K562 (cell line): ENCODE measurements around the gene ZNF740. TPM values are rescaled to one million over a fixed set of nuclear protein-coding genes. Genes with fewer than 3 reads are reported as not detected.

ENCODE experiments used
- ARHGAP35 ChIP-seq: fragments of 450-650 bp; IDR thresholded peaks from 2 replicates; pipeline ENCODE4 v1.6.1; 2018; ENCODE audit not compliant: partially characterized antibody
- ASH1L ChIP-seq: fragments of 450-650 bp; IDR thresholded peaks from 2 replicates; pipeline ENCODE4 v1.6.1; 2018; ENCODE audit warnings: borderline replicate concordance, mild to moderate bottlenecking, low read depth; ENCODE audit not compliant: partially characterized antibody
- CCNT2 ChIP-seq: IDR thresholded peaks from 2 replicates; pipeline ENCODE4 v1.6.1; 2011; ENCODE audit warnings: borderline replicate concordance, low read depth, mild to moderate bottlenecking, moderate library complexity, mixed read lengths, low read length; ENCODE audit not compliant: insufficient read length; ENCODE audit errors: extremely low read depth
- ETS2 ChIP-seq: IDR thresholded peaks from 2 replicates; pipeline ENCODE4 v1.6.1; 2016; ENCODE audit warnings: borderline replicate concordance, missing genetic modification characterization, mild to moderate bottlenecking, moderate library complexity, missing compliant biosample characterization; ENCODE audit not compliant: poor library complexity, severe bottlenecking
- GABPB1 ChIP-seq: sonication (generic); formaldehyde crosslinking; IDR thresholded peaks from 2 replicates; pipeline ENCODE4 v1.8.0; 2022; ENCODE audit warnings: mild to moderate bottlenecking, missing genetic modification reagents
- ID3 ChIP-seq, 2 experiments: fragments of 250-450 bp in 1 of 2; fragments of 450-650 bp in 1 of 2; sonication (Bioruptor Pico) in 1 of 2; IDR thresholded peaks; 2 replicates each; pipeline versions ENCODE4 v1.6.1 to v1.8.0; 2016 to 2021; ENCODE audit warnings: mild to moderate bottlenecking in 2 of 2, moderate library complexity in 2 of 2, missing compliant biosample characterization in 1 of 2, missing genetic modification characterization in 1 of 2
- JUND ChIP-seq, 2 experiments: IDR thresholded peaks; 2 replicates in 1 of 2; 3 replicates in 1 of 2; pipeline ENCODE4 v1.6.1; 2011; ENCODE audit warnings: borderline replicate concordance in 2 of 2, low read depth in 2 of 2, low read length in 2 of 2, improper control_type of control experiment in 1 of 2, missing biosample characterization in 1 of 2, missing genetic modification characterization in 1 of 2, missing genetic modification reagents in 1 of 2
- MAZ ChIP-seq, 2 experiments: fragments of 450-650 bp in 1 of 2; sonication (generic) in 1 of 2; formaldehyde crosslinking; IDR thresholded peaks in 1 of 2; conservative IDR thresholded peaks in 1 of 2; 2 replicates each; pipeline versions ENCODE4 v1.4.0 to v1.5.0; 2020; ENCODE audit warnings: mild to moderate bottlenecking in 1 of 2, missing genetic modification reagents in 1 of 2
- POLR3G ChIP-seq: IDR thresholded peaks from 2 replicates; pipeline ENCODE4 v1.6.1; 2011; ENCODE audit not compliant: insufficient read length, insufficient replicate concordance; ENCODE audit errors: extremely low read depth
- RBM17 ChIP-seq: fragments of 200-400 bp; formaldehyde crosslinking; IDR thresholded peaks from 2 replicates; pipeline ENCODE4 v1.6.1; 2017; ENCODE audit warnings: low read depth, mild to moderate bottlenecking, low read length, borderline replicate concordance
- RNF219 ChIP-seq: fragments of 250-450 bp; sonication (Bioruptor Pico); IDR thresholded peaks from 2 replicates; pipeline ENCODE4 v1.5.0; 2022; ENCODE audit warnings: mild to moderate bottlenecking
- SMAD3 ChIP-seq: fragments of 450-650 bp; formaldehyde crosslinking; conservative IDR thresholded peaks from 2 replicates; pipeline ENCODE4 v1.4.0; 2020; ENCODE audit warnings: mild to moderate bottlenecking
- SNIP1 ChIP-seq: fragments of 450-650 bp; IDR thresholded peaks from 2 replicates; pipeline ENCODE4 v1.7.1; 2017; ENCODE audit warnings: low read depth, mild to moderate bottlenecking
- SRSF9 ChIP-seq: fragments of 200-400 bp; formaldehyde crosslinking; IDR thresholded peaks from 2 replicates; pipeline ENCODE4 v1.6.1; 2017; ENCODE audit warnings: low read depth, low read length, borderline replicate concordance
- STAT5A ChIP-seq: IDR thresholded peaks from 2 replicates; pipeline ENCODE4 v1.6.1; 2012; ENCODE audit warnings: low read length, inconsistent platforms, borderline replicate concordance
- TFE3 ChIP-seq: fragments of 450-650 bp; formaldehyde crosslinking; IDR thresholded peaks from 2 replicates; pipeline ENCODE4 v1.4.0; 2020; ENCODE audit warnings: mild to moderate bottlenecking, mixed read lengths
- ZFX ChIP-seq: sonication (generic); formaldehyde crosslinking; IDR thresholded peaks from 2 replicates; pipeline ENCODE4 v1.8.0; 2022; ENCODE audit warnings: mild to moderate bottlenecking, missing genetic modification reagents, moderate library complexity
- ZKSCAN8 ChIP-seq: fragments of 200-800 bp; sonication (Bioruptor generic); IDR thresholded peaks from 2 replicates; pipeline ENCODE4 v1.6.1; 2016; ENCODE audit warnings: missing genetic modification characterization, missing compliant biosample characterization
- ZNF12 ChIP-seq: sonication (generic); formaldehyde crosslinking; IDR thresholded peaks from 2 replicates; pipeline ENCODE4 v1.4.0; 2020; ENCODE audit warnings: mild to moderate bottlenecking, missing genetic modification reagents
- ZNF584 ChIP-seq: fragments of 200-800 bp; sonication (Bioruptor generic); IDR thresholded peaks from 2 replicates; pipeline ENCODE4 v1.6.1; 2016; ENCODE audit warnings: low read depth, mild to moderate bottlenecking, missing genetic modification characterization, missing compliant biosample characterization
- ZNF589 ChIP-seq: fragments of 200-800 bp; sonication (Bioruptor generic); IDR thresholded peaks from 2 replicates; pipeline ENCODE4 v1.6.1; 2016; ENCODE audit warnings: low read depth, missing genetic modification characterization, missing compliant biosample characterization
- ZNF699 ChIP-seq: fragments of 250-450 bp; sonication (Bioruptor Pico); IDR thresholded peaks from 2 replicates; pipeline ENCODE4 v1.8.0; 2021; ENCODE audit warnings: mild to moderate bottlenecking, moderate library complexity; ENCODE audit not compliant: insufficient replicate concordance
- polyA plus RNA-seq, 8 experiments: library from polyadenylated mRNA; depleted of rRNA in 4 of 8; stranded (reverse) in 5 of 8; unstranded in 3 of 8; fragments of >200 nt; fragmentation: Nextera tagmentation in 2 of 8; fragmentation: Illumina TruSeq in 1 of 8; extraction: Ambion mirVana in 2 of 8; extraction: Trizol in 1 of 8; gene quantifications; 2 replicates each; pipeline versions ENCODE4 v1.2.1 to v1.2.3, GENCODE V29; 2011 to 2014; ENCODE audit warnings: inconsistent platforms in 1 of 8, missing spikeins in 1 of 8
- total RNA-seq, 7 experiments: library from RNA; depleted of rRNA in 6 of 7; stranded (reverse); fragments of >200 nt in 6 of 7; fragmentation: Illumina TruSeq in 2 of 7; extraction: Trizol in 2 of 7; gene quantifications; 2 replicates each; pipeline versions ENCODE4 v1.2.1 to v1.2.3, GENCODE V29; 2011 to 2021; ENCODE audit warnings: low replicate concordance in 1 of 7

Gene ZNF740
- total and polyA plus RNA-seq, 9 of the 15 experiments (the other 6 are each of a cell fraction or from before 2014, with no cell fraction given) = 0.57 to 46.4 (median 18.6) TPM

DNA sequence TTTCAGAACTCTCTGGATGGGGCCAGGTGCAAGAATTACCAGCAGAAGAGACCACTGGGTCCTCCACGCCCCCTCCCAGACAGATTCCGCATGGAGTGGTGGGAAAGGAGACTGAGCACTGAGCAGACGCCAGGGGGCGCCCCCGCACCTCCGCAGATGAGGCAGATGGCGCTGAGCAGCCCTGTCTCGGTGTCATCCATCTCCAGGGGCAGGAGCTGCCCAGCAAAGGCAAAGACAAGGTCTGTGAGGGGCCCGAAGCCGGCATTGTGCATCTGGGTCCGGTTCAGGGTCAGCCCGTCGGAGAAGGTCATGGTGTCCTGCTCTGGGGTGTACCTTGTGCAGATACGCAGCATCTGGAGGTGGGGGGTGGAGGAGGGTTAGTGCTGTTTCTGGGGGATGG lies 32.8 kb downstream of the ZNF740 start (continued):
- peak; percentile 60 to 67; a peak in 3 of 4 replicates for TF ChIP-seq MAZ (CRISPR knock-in tag; conservative IDR thresholded peaks at IDR 0.05 in 1 of 2, IDR thresholded peaks at IDR 0.05 in 1 of 2)
- no peak for TF ChIP-seq ZNF584 (CRISPR knock-in tag)
- TF ChIP-seq CCNT2 = no peak
- TF ChIP-seq SRSF9 = no peak
- no peak for TF ChIP-seq SNIP1
- 0 out of 2 replicates have a peak, but pooled peaks have one; percentile 37 for TF ChIP-seq GABPB1 (CRISPR knock-in tag)
- TF ChIP-seq POLR3G = no peak
- no peak for TF ChIP-seq RBM17
- no peak for TF ChIP-seq ETS2
- no peak for TF ChIP-seq ZKSCAN8 (CRISPR knock-in tag)
- TF ChIP-seq ZNF699 (CRISPR knock-in tag) = no peak
- no peak for TF ChIP-seq ASH1L
- no peak; the same call in 1 of the 2 replicates for TF ChIP-seq SMAD3
- no peak for TF ChIP-seq ARHGAP35
- no peak for TF ChIP-seq ZNF12 (CRISPR knock-in tag)
- TF ChIP-seq RNF219 (CRISPR knock-in tag) = no peak
- no peak for TF ChIP-seq ID3 (CRISPR knock-in tag; IDR thresholded peaks at IDR 0.05)
- TF ChIP-seq ID3 (tag; IDR thresholded peaks at IDR 0.05) = no peak
- peak; percentile 25; the same call in 1 of the 2 replicates for TF ChIP-seq JUND (IDR thresholded peaks at IDR 0.05; ENCODE audit: borderline replicate concordance, low read depth, low read length)
- no peak; the same call in 2 of the 3 replicates for TF ChIP-seq JUND (tag; IDR thresholded peaks at IDR 0.05; ENCODE audit: borderline replicate concordance, low read depth, low read length)
- no peak for TF ChIP-seq ZNF589 (CRISPR knock-in tag)
- TF ChIP-seq ZFX (CRISPR knock-in tag) = no peak
- TF ChIP-seq TFE3 (CRISPR knock-in tag) = no peak
- TF ChIP-seq STAT5A = no peak
